ENCODE measurements around the gene ZNF254.
"Not testable (repeated sequence)": the region's sequence is repeated elsewhere in the genome, so short reads cannot be mapped to it uniquely, and the experiment has no call there.

ZNF254 gene

GRCh38 chr19:24086974-24087595 is at the start of gene ZNF254:
Gene ZNF254, plus strand, starts transcription at chr19:24087187. Its CDS starts 121 bp downstream, at chr19:24087308.
- DNase-seq: peak; percentile 45

GRCh38 chr19:24040621-24041020 is 46.4 kb upstream of the ZNF254 start:
- DNase-seq: no peak

GRCh38 chr19:24041326-24041725 is 45.7 kb upstream of the ZNF254 start:
- not testable (repeated sequence) for DNase-seq

- DNase-seq: no peak
These were observed 40.4 kb upstream of the ZNF254 start for GRCh38 chr19:24046550-24046949.

- DNase-seq: no peak
These were observed 38.7 kb upstream of the ZNF254 start for GRCh38 chr19:24048261-24048660.

- DNase-seq: no peak
These were observed 37.5 kb upstream of the ZNF254 start for GRCh38 chr19:24049537-24049936.

GRCh38 chr19:24051516-24051915 is 35.5 kb upstream of the ZNF254 start:
- DNase-seq: no peak

- no peak for DNase-seq
These were observed 34.2 kb upstream of the ZNF254 start for GRCh38 chr19:24052811-24053210.

- DNase-seq: no peak
These were observed 33.4 kb upstream of the ZNF254 start for GRCh38 chr19:24053601-24054000.

- no peak for DNase-seq
These were observed 32.7 kb upstream of the ZNF254 start for GRCh38 chr19:24054044-24054935.

GRCh38 chr19:24055548-24055947 is 31.4 kb upstream of the ZNF254 start:
- DNase-seq: no peak

GRCh38 chr19:24057144-24057543 is 29.8 kb upstream of the ZNF254 start:
- DNase-seq: no peak

- no peak for DNase-seq
These were observed 27.3 kb upstream of the ZNF254 start for GRCh38 chr19:24059563-24060295.

GRCh38 chr19:24060687-24061356 is 26.2 kb upstream of the ZNF254 start:
- no peak for DNase-seq

- no peak for DNase-seq
These were observed 24.8 kb upstream of the ZNF254 start for GRCh38 chr19:24062190-24062589.

GRCh38 chr19:24063295-24063694 is 23.7 kb upstream of the ZNF254 start:
- no peak for DNase-seq

GRCh38 chr19:24064175-24064574 is 22.8 kb upstream of the ZNF254 start:
- no peak for DNase-seq

- DNase-seq: no peak
These were observed 21.7 kb upstream of the ZNF254 start for GRCh38 chr19:24065243-24065642.

GRCh38 chr19:24065865-24066604 is 21.0 kb upstream of the ZNF254 start:
- DNase-seq: no peak

- DNase-seq: no peak
These were observed 16.9 kb upstream of the ZNF254 start for GRCh38 chr19:24069905-24070657.

GRCh38 chr19:24071078-24071477 is 15.9 kb upstream of the ZNF254 start:
- DNase-seq: no peak

- no peak for DNase-seq
These were observed 14.3 kb upstream of the ZNF254 start for GRCh38 chr19:24072720-24073119.

Measured in activated T-cell treated with anti-CD3 and anti-CD28 coated beads for 4 hours (primary cell).